HCT116 (cell line): ENCODE results near the gene AGMAT. TPM values are rescaled to one million over a fixed set of nuclear protein-coding genes. Genes with fewer than 3 reads are reported as not detected.

Experiments used
- ATAC-seq: fragments of 200-7000 bp; cut with Tn5 transposase; 2 replicates; pipeline ENCODE4 v1.9.1; 2020; ENCODE audit warnings: mild to moderate bottlenecking, moderate library complexity
- BruUV-seq: library from RNA; stranded (reverse); fragments of 400-500 nt; replicated peaks from 2 replicates; lab custom pipeline; 2021; lab: Mats Ljungman, UMichigan
- CTCF ChIA-PET: fragments of 300-600 bp; sonication (Branson Sonifier 250); formaldehyde crosslinking; loops from one replicate; lab custom pipeline; 2021; ENCODE audit warnings: antibody characterized with exemption; lab: Charles Lee
- POLR2A ChIA-PET: fragments of 300-600, 350-600 bp; sonication (Branson Sonifier 250); formaldehyde crosslinking; loops from one replicate; lab custom pipeline; 2021; ENCODE audit warnings: antibody characterized with exemption; lab: Charles Lee
- RAD21 ChIA-PET, 2 experiments: fragments of 300-600 bp; sonication (Branson Sonifier 250); formaldehyde crosslinking; loops; one replicate each; lab custom pipeline; 2023; ENCODE audit warnings: low total read pairs in 2 of 2; ENCODE audit not compliant: uncharacterized antibody in 2 of 2, unreplicated experiment in 2 of 2, low non-redundant PET in 1 of 2; lab: Charles Lee
- DNase-seq: peaks from one replicate; pipeline ENCODE4 v3.0.0-alpha.2; 2010; ENCODE audit warnings: low read depth, low spot score
- H2AFZ ChIP-seq: fragments of 200-600 bp; shearing (Covaris generic), sonication (generic); 2 replicates; pipeline ENCODE4 v1.6.1; 2017; ENCODE audit warnings: low read depth, mixed run types, mixed read lengths, antibody characterized with exemption, low read length; ENCODE audit not compliant: poor library complexity, severe bottlenecking
- H3K27ac ChIP-seq: 2 replicates; pipeline ENCODE4 v1.5.1; 2012; ENCODE audit warnings: low read depth, low read length
- H3K27me3 ChIP-seq: fragments of 200-600 bp; sonication (generic); 2 replicates; pipeline ENCODE4 v1.6.1; 2016; ENCODE audit warnings: mixed run types, low read length, mixed read lengths; ENCODE audit not compliant: insufficient read depth
- H3K36me3 ChIP-seq, 2 experiments: fragments of 200-500 bp in 1 of 2; fragments of 200-600 bp in 1 of 2; sonication (Bioruptor generic) in 1 of 2; sonication (generic) in 1 of 2; 2 replicates each; pipeline versions ENCODE4 v1.5.1 to v1.6.1; 2014 to 2016; ENCODE audit warnings: low read length in 2 of 2, inconsistent platforms in 1 of 2, mixed read lengths in 1 of 2, mixed run types in 1 of 2; ENCODE audit not compliant: insufficient read depth in 2 of 2, control insufficient read depth in 1 of 2
- H3K4me1 ChIP-seq, 2 experiments: fragments of 200-600 bp in 1 of 2; sonication (generic) in 1 of 2; 2 replicates each; pipeline versions ENCODE4 v1.5.1 to v1.6.1; 2012 to 2017; ENCODE audit warnings: low read length in 2 of 2, inconsistent platforms in 1 of 2, mild to moderate bottlenecking in 1 of 2, mixed read lengths in 1 of 2, mixed run types in 1 of 2, moderate library complexity in 1 of 2; ENCODE audit not compliant: insufficient read depth in 2 of 2, control insufficient read depth in 1 of 2
- H3K4me2 ChIP-seq: fragments of 200-600 bp; sonication (generic); 2 replicates; pipeline ENCODE4 v1.6.1; 2017; ENCODE audit warnings: mixed run types, low read length, mixed read lengths
- H3K4me3 ChIP-seq, 2 experiments: fragments of 200-600 bp in 1 of 2; sonication (generic) in 1 of 2; replicated peaks in 1 of 2; 2 replicates each; pipeline ENCODE4 v1.5.1; 2011 to 2016; ENCODE audit warnings: low read length in 2 of 2, control low read depth in 1 of 2, low read depth in 1 of 2, mild to moderate bottlenecking in 1 of 2, mixed read lengths in 1 of 2, mixed run types in 1 of 2
- H3K79me2 ChIP-seq: fragments of 200-600 bp; sonication (generic); 2 replicates; pipeline ENCODE4 v1.6.1; 2017; ENCODE audit warnings: mild to moderate bottlenecking, mixed run types, low read length, moderate library complexity, mixed read lengths; ENCODE audit not compliant: insufficient read depth
- H3K9ac ChIP-seq: fragments of 200-600 bp; sonication (generic); 2 replicates; pipeline ENCODE4 v1.6.1; 2016; ENCODE audit warnings: low read length, mixed read lengths
- H3K9me2 ChIP-seq: fragments of 200-600 bp; sonication (generic), shearing (Covaris generic); 2 replicates; pipeline ENCODE4 v1.6.1; 2017; ENCODE audit warnings: mixed run types, mild to moderate bottlenecking, moderate library complexity; ENCODE audit not compliant: insufficient read depth
- H3K9me3 ChIP-seq, 2 experiments: fragments of 200-500 bp in 1 of 2; fragments of 200-600 bp in 1 of 2; sonication (Bioruptor generic) in 1 of 2; sonication (generic) in 1 of 2; 2 replicates each; pipeline ENCODE4 v1.6.1; 2014 to 2017; ENCODE audit warnings: low read length in 2 of 2, mixed read lengths in 2 of 2, inconsistent platforms in 1 of 2, low read depth in 1 of 2, mild to moderate bottlenecking in 1 of 2, mixed run types in 1 of 2, moderate library complexity in 1 of 2; ENCODE audit not compliant: control insufficient read depth in 1 of 2, insufficient read depth in 1 of 2
- H4K20me1 ChIP-seq: fragments of 200-600 bp; sonication (generic), shearing (Covaris generic); 2 replicates; pipeline ENCODE4 v1.6.1; 2017; ENCODE audit warnings: mixed run types, mild to moderate bottlenecking, moderate library complexity; ENCODE audit not compliant: insufficient read depth
- CBX3 ChIP-seq: IDR thresholded peaks from 2 replicates; pipeline ENCODE4 v1.6.1; 2012; ENCODE audit warnings: low read depth
- REST ChIP-seq: IDR thresholded peaks from 2 replicates; pipeline ENCODE4 v1.6.1; 2012; ENCODE audit warnings: low read depth
- SRF ChIP-seq: IDR thresholded peaks from 2 replicates; pipeline ENCODE4 v1.6.1; 2012; ENCODE audit warnings: low read depth
- TCF7L2 ChIP-seq: IDR thresholded peaks from 2 replicates; pipeline ENCODE4 v1.7.0; 2011; ENCODE audit warnings: borderline replicate concordance, inconsistent platforms; ENCODE audit not compliant: insufficient read depth, insufficient read length; ENCODE audit errors: extremely low read depth
- ZNF274 ChIP-seq: fragments of 200-500 bp; sonication (Bioruptor generic); IDR thresholded peaks from 2 replicates; pipeline ENCODE4 v1.6.1; 2014; ENCODE audit warnings: mild to moderate bottlenecking, low read depth, low read length, inconsistent platforms
- intact Hi-C: fragments of 100-400 bp; cut with micrococcal nuclease; formaldehyde crosslinking; loops from 2 replicates; pipeline ENCODE4 v1.10.0; 2022
- total RNA-seq: library from RNA; stranded (reverse); gene quantifications from one replicate; pipeline ENCODE4 v1.2.1, GENCODE V29; 2021; ENCODE audit not compliant: unreplicated experiment
- TF ChIP-seq, protein P1 (sequence below): IDR thresholded peaks from 2 replicates; pipeline ENCODE4 v1.6.1; 2012

AGMAT gene
- total RNA-seq, 1 experiment from 2014 or later = not detected

DNA sequence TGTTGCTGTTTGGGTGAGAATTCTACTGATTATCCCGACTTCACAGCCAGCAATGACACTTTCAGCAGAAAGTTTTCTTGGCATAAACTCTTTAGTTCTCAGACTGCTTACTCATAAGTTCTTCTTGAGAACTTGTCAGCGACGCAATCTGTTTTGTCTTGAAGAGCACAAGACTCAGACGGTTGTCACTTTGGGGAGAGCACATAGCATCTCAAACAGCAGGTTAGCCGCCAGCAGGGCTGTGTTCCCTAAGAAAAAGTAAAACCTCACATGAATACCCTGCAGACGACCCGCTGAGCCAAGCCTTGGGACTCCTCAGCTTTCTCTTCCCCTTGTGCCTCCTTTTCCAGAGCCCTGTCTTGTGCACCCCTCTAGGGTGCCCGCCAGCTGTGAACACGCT lies 11.4 kb downstream of the AGMAT start (continued):
- TF ChIP-seq REST = no peak
- TF ChIP-seq, all 23 proteins: peak for 0

- ChIA-PET POLR2A (no interaction called here), CTCF (no interaction called here), RAD21 (no interaction called here)
- no peaks in the 10 kb centered on the region for H3K27me3 ChIP-seq
- no peaks in the 10 kb centered on the region for H3K9me2 ChIP-seq
- peaks cover 10 to 17% of the 10 kb centered on the region in 2 experiments; a peak in 3 of 4 replicates for H3K36me3 ChIP-seq
- no peak for DNase-seq
- H3K4me1 ChIP-seq = no peaks in the 10 kb centered on the region
- H4K20me1 ChIP-seq = no peaks in the 10 kb centered on the region
- no peak overlapping the region for H3K9ac ChIP-seq
- intact Hi-C loops = no loop called here
- no peak overlapping the region for H2AFZ ChIP-seq
- no peaks in the 10 kb centered on the region for H3K79me2 ChIP-seq
- no peak for ATAC-seq
- no peak overlapping the region for H3K4me3 ChIP-seq
- H3K27ac ChIP-seq = no peak overlapping the region
- H3K4me2 ChIP-seq = no peak overlapping the region
- no TSS peak for BruUV-seq
- no peak for TF ChIP-seq CBX3
- no peak for TF ChIP-seq ZNF274
- TF ChIP-seq, protein P1, sequence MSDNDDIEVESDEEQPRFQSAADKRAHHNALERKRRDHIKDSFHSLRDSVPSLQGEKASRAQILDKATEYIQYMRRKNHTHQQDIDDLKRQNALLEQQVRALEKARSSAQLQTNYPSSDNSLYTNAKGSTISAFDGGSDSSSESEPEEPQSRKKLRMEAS = no peak
- TF ChIP-seq TCF7L2 = no peak
- TF ChIP-seq SRF = no peak
- H3K9me3 ChIP-seq = no peaks in the 10 kb centered on the region
Measured at GRCh38 chr1:15571266-15571665, 13.6 kb downstream of the AGMAT start.
